Measurements from ENCODE around the gene CD4.
"Not testable (repeated sequence)": the region's sequence is repeated elsewhere in the genome, so short reads cannot be mapped to it uniquely, and the experiment has no call there.

CD4 gene
- 190 to 276 reads per million in 2 donors for total RNA-seq

DNA sequence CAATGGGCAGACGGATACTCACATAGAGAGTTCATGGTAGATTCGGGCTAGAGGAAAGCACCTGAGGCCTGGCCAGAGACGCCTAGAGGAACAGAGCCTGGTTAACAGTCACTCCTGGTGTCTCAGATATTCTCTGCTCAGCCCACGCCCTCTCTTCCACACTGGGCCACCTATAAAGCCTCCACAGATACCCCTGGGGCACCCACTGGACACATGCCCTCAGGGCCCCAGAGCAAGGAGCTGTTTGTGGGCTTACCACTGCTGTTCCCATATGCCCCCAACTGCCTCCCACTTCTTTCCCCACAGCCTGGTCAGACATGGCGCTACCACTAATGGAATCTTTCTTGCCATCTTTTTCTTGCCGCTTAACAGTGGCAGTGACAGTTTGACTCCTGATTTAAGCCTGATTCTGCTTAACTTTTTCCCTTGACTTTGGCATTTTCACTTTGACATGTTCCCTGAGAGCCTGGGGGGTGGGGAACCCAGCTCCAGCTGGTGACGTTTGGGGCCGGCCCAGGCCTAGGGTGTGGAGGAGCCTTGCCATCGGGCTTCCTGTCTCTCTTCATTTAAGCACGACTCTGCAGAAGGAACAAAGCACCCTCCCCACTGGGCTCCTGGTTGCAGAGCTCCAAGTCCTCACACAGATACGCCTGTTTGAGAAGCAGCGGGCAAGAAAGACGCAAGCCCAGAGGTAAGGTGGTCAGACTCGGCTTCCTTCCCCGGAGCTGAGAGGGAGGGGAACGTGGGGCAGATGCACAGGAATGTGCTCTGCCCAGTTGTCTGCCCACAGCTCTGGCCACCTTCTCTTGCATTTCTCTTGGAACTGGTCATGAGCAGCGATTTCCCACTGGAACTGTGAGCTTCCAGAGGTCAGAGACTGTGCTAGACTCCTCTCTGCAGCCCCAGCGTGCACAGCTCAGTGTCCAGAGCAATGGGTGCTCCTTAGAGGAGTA is at the start of gene CD4:
TSS of gene CD4 (plus strand) at position 557 of the 953 bp plus-strand sequence. CDS start 10,611 bp downstream, outside the sequence.
- DNase-seq = peak; percentile 53

DNA sequence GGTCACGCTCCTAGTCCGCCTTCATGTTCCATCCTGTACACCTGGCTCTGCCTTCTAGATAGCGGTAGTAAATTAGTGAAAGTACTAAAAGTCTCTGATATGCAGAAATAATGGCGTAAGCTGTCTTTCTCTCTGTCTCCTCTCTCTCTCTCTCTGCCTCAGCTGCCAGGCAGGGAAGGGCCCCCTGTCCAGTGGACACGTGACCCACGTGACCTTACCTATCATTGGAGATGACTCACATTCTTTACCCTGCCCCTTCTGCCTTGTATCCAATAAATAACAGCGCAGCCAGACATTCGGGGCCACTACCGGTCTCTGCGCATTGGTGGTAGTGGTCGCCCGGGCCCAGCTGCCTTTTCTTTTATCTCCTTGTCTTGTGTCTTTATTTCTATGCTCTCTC is 47.2 kb upstream of the CD4 start:
- not testable (repeated sequence) for DNase-seq

DNA sequence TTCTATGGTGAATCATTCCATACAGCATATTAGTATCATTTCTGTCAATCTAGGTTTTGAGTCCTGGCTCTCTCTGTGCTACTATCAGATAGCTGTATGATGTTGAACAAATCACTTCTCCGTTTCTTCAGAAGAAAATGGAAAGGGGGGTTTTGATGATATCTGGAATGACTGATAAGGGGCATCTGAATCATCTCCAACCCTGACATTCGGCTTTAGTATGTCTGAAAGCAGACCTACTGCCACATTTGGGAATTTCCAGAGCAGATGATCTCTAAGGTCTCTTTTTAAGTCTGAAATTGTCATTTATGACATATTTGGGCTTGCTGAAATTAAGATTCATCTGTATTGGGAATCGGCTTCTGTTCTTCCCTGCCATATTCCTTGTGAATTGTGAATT is 46.5 kb upstream of the CD4 start:
- no peak for DNase-seq

GRCh38 chr12:6743300-6743699 is 46.0 kb upstream of the CD4 start:
- DNase-seq = not testable (repeated sequence)

GRCh38 chr12:6745741-6746525 is 43.4 kb upstream of the CD4 start:
- no peak for DNase-seq

- no peak for DNase-seq
These were observed 42.1 kb upstream of the CD4 start for GRCh38 chr12:6747216-6747615.

GRCh38 chr12:6748761-6749160 is 40.6 kb upstream of the CD4 start:
- no peak for DNase-seq

GRCh38 chr12:6750506-6750905 is 38.8 kb upstream of the CD4 start:
- DNase-seq = no peak

DNA sequence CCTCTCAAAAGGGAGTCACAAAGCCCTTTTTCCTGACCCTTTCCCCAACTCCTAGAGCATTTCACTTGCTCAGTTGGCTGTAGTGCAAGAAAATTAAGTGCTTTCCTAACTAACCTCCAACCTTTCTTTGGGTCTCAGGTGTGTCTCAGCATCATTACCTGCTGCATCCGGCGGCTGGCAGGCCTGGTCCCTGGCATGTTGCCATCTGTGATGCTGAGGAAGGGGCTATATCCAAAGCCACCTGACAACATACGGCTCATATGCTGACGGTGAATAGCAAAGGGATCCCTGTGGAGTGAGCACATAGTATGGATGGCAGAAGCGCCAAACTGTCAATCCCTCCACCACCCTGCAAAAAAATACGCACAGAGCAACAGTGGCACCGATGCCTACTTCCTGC is 37.6 kb upstream of the CD4 start:
- no peak for DNase-seq

DNA sequence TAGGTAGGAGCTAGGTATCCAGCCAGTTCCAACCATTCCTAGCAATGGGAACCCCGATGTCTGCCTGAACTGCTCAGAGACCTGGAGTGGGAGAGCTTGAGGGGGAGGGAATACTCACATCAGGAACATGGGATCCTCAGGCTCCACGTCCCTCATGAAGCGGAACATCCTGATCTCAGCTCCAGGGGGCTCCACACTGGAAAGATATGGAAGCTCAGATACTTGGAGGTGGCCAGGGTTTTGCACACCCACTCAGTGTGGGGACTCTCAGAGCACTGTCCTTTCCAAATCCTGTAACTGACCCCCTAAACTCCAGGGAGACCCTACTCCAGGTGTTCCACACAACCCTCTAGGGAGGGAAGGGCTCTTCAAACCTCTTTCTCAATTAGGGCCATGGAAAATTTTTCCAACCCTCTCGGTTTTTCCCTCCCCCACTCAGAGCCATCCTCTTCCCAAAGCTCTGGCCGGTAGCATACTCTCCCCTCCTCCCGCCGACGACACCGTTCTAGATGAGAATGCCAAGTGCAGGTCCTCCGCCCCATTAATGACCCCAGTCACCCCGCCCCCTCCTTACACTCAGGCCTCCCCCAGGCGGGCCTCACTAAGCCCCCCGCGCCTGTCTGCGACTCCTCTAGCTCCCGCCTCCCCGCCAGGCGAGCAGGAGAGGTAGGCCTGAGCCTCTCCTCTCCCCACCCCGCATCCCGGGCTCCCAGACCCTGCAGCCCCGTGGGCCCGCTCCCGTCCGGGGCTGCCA is 37.0 kb upstream of the CD4 start:
- peak; percentile 13 for DNase-seq

- DNase-seq = peak; percentile 97
These were observed 36.2 kb upstream of the CD4 start, which contains the start of gene MLF2 for GRCh38 chr12:6752921-6753771. Gene MLF2 (minus strand): TSS chr12:6753141. CDS start chr12:6752334, 807 bp downstream.

- DNase-seq = no peak
These were observed 35.5 kb upstream of the CD4 start for GRCh38 chr12:6753772-6754356.

DNA sequence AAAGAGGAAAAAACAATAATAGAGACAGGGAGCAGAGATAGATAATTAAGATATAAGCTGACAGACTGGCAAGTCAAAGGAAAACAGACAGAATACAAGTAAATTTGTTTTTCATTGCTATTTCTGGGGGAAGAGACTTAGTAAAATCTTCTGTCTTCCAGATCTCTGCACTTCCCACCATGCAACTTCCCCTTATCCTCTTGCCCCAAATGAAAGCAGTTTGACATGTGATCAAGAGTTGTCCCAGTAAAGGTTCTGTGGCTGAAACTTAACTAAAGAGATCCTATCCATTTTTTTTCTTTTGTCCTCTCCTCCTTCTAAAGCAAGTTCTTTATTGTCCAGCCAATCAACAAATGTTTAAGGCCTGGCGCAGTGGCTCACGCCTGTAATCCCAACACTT is 34.9 kb upstream of the CD4 start:
- no peak for DNase-seq

DNA sequence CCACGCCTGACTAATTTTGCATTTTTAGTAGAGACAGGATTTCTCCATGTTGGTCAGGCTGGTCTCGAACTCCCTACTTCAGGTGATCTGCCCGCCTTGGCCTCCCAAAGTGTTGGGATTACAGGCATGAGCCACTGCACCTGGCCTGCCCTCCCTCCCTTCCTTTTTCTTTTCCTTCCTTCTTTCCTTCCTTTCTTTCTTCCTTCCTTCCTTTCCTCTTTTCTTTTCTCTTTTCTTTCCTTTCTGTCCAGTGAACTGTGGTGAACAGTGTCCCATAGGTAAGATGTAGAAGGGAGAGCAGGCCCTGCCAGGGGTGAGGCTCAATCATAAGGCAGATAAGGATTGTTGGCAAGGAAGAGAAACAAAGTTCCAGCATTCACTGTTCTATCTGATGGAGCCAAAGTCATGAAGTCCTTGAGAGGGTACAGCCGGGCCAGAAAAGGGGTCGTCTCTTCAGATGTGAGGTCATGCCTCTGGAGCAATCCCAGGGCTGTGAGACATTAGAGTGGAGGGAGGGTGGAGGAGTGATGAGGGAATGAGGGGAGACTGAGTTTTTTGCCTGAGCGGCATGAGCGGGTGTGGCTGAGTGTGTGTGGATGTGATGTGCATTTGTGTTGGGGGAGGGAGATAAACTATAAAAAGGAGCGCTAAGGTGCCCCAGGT is 32.2 kb upstream of the CD4 start:
- DNase-seq = no peak

DNA sequence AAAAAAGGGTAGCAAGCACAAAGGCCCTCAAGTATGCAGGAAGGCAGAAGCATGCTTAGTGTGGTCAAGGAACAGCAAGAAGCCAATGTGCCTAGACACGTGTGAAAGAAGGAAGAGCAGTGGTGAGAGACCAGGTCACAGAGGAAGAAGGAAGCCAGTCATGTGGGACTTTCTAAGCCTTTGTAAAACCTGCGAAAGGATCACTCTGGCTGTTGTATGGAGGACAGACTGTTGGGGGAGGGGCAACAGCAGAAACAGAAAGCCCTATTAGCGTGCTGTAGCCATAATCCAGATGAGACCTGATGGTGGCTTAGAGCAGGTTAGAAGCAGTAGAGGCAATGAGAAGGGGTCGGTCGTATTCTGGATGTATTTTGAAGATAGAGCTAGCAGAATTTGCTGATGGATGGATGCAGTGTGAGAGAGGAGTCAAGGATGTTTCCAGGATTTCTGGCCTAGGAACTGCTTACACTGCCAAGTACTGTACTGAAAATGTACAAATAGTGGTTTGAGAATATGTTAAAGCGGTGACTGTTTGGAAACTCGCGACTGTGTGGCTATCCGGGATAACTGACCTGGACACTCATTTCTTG is 30.7 kb upstream of the CD4 start:
- no peak for DNase-seq

- DNase-seq = no peak
These were observed 29.6 kb upstream of the CD4 start for GRCh38 chr12:6759741-6760140.

GRCh38 chr12:6763380-6763779 is 25.9 kb upstream of the CD4 start:
- DNase-seq = no peak

DNA sequence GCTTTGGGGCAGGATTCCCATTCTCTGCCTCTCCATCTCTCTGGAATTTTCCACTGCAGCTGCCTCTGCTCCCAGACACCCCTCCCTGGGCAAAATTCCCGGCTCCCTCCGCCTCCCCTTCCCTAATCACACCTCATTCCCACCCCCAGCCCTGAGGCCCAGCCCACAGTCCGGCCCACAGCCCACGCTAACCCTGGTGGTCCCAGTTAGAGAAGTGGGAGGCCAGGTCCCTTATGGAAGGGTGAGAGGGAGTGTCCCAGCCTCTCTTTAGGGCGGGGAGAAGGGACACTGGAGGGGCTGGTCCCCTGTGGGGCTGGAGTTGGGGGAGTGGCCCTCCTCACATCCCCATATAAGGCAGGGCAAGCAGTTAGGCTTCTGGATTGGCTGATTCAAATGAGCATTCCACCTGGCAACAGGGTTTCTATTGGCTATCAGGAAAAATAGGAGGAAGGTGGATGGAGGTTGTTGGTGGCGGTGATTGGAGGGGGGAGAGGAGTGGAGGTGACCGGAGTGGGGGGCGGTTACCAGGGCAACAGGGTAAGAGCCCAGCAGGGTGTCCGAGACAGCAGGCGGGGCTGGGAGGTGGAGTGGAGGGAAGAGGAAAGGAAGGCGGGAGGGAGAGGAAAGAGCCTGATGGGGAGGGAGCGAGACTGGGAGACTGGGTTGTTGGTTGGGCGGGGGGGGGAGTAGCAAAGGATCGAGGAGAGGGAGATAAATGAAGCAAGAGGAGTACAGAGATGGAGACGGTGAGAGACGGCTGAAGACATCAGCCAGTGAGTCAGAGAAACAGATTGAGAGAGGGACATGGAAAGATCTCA is 25.1 kb upstream of the CD4 start:
- peak; percentile 24 for DNase-seq

- DNase-seq = no peak
These were observed 24.2 kb upstream of the CD4 start for GRCh38 chr12:6765048-6765633.

All from T-helper 9 cell (primary cell).